Fibroblast of peridontal ligament (primary cell): ENCODE data around the gene MED12.
A peak's percentile ranks its signal among the peaks of the same experiment; 100 is the strongest.
"Not testable (repeated sequence)": the region's sequence is repeated elsewhere in the genome, so short reads cannot be mapped to it uniquely, and the experiment has no call there.

ENCODE experiments used
- DNase-seq: peaks from one replicate; pipeline ENCODE4 v3.0.0-alpha.2; 2010; ENCODE audit errors: extremely low read depth

The MED12 gene

GRCh38 chrX:71162981-71163380, 44.6 kb downstream of the MED12 start:
- no peak for DNase-seq

- DNase-seq, result no peak
Measured at GRCh38 chrX:71164071-71164470, 45.7 kb downstream of the MED12 start.

- no peak for DNase-seq
Measured at GRCh38 chrX:71166461-71166860, 48.1 kb downstream of the MED12 start.

- DNase-seq, result no peak
Measured at GRCh38 chrX:71167031-71167781, 48.8 kb downstream of the MED12 start.

DNA sequence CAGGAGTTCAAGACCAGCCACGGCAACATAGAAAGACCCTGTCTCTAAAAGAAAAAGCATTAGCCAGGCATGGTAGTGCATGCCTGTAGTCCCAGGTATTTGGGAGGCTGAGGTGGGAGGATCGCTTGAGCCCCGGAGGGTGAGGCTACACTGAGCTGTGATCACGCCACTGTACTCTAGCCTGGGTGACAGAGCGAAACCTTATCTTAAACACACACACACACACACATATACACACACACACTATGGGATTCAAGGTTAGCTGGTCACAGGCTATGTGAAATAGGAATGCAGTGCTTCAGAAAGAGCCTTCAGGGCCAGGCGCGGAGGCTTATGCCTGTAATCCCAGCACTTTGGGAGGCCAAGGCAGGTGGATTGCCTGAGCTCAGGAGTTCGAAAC, 49.7 kb downstream of the MED12 start:
- no peak for DNase-seq

DNA sequence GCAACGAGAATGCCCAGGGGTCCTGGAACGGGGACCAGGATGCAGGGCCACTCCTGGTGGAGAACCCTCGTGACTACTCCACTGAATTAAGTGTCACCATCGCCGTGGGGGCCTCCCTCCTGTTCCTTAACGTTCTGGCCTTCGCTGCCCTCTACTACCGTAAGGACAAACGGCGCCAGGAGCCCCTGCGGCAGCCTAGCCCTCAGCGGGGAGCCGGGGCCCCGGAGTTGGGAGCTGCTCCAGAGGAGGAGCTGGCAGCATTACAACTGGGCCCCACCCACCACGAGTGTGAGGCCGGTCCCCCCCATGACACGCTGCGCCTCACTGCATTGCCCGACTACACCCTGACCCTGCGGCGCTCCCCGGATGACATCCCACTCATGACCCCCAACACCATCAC, 51.2 kb downstream of the MED12 start:
- no peak for DNase-seq

DNA sequence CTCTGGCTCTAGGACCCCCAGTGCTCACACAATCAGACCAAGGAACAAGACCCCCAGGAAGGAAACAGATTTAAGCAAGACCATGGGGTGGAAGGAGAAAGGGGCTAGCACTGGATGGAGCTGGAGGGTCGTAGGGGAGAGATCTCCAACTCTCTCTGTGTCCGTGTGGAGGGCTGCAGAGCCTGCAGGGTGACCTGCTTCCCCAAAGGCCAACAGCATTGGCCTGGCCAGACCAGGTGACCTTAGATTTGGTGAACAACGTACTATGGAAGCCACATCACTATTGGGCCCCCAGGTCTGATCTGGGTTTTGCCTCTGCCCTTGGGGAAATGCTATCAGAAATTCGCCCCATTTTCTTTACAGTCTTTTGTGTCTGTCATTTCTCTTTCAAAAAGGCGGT, 52.3 kb downstream of the MED12 start:
- no peak for DNase-seq

GRCh38 chrX:71171110-71171801, 52.9 kb downstream of the MED12 start:
- no peak for DNase-seq

- DNase-seq, result no peak
Measured at GRCh38 chrX:71173440-71173839, 55.0 kb downstream of the MED12 start.

- DNase-seq, result no peak
Measured at GRCh38 chrX:71174795-71175194, 56.4 kb downstream of the MED12 start.

DNA sequence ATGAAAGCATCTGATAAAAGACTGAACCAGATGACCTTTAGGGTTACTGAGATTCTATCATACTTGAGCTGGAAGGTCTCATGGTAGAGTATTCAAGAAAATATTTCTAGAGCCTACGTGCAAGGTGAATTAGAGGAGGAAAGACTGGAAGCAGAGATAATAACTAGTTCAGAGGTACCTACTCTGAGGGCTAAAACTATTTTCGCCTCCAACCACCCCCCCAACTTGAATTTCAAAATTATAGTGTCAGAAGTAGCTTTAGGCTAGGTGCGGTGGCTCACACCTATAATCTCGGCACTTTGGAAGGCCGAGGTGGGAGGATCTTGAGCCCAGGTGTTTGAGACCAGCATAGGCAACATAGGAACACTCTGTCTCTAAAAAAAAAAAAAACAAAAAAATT, 57.1 kb downstream of the MED12 start:
- DNase-seq, result no peak

DNA sequence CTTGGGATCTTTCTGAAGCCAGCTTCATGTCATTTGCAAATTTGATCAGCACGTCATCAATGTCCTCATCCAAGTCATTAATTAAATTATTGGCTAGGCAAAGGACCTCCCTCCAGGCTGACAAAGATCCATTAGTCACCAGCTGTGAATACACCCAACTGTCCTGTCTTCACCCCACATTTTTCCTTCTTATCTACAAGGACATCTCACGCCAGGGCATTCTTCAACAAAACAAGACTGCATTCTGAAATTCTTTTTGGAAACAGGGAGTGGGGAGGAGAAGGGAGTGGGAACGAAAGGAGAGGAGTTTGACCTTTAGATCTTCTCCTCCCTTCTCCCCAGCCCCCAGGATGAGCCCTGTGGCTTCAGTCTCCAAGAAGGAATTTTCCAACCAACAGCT, 58.9 kb downstream of the MED12 start:
- DNase-seq, result no peak

- peak; percentile 81 for DNase-seq
Measured at GRCh38 chrX:71178908-71179307, 60.5 kb downstream of the MED12 start.

DNA sequence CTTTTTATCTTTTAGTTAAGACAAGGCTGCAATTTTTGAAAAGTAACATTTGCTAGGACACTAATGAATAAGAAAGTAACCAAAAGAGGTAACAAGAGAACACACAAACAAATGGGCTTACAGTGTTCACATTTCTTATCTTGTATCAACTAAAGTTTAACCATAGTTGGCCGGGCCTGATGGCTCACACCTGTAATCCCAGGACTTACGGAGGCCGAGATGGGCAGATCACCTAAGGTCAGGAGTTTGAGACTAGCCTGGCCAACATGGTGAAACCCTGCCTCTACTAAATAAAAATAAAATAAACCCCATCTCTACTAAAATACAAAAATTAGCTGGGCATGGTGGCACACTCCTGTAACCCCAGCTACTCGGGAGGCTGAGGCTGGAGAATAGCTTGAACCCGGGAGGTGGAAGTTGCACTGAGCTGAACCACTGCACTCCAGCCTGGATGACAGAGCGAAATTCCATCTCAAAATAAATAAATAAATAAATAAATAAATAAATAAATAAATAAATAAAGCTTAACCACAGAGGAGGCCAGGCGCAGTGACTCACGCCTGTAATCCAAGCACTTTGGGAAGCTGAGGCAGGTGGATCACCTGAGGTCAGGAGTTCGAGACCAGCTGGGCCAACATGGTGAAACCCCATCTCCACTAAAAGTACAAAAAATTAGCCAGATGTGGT, 62.3 kb downstream of the MED12 start:
- not testable (repeated sequence) for DNase-seq

GRCh38 chrX:71181558-71181909, 63.1 kb downstream of the MED12 start:
- DNase-seq, result no peak

GRCh38 chrX:71181910-71182799, 63.8 kb downstream of the MED12 start:
- DNase-seq, result peak; percentile 97

DNA sequence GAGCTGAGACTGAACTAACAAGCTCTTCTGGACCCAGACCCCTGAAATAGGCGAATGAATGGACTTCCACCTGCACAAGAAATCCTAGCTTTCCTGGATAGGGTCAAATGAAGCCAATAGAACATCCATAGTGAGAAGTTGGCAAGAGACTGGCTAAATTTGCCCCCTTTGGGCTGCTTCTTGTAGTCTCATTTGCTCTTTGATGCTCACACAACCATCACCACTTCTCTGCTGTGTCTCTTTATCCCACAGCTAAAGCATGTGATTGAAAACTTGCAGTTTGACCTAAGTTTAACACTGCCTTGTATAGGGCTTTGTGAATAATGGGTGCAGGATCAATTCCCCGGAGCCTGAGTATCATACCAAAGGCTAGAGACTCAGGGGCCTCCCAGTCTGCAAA, 64.5 kb downstream of the MED12 start:
- no peak for DNase-seq

GRCh38 chrX:71183341-71183740, 64.9 kb downstream of the MED12 start:
- no peak for DNase-seq

- no peak for DNase-seq
Measured at GRCh38 chrX:71184092-71184491, 65.7 kb downstream of the MED12 start.

- DNase-seq, result no peak
Measured at GRCh38 chrX:71184803-71185495, 66.6 kb downstream of the MED12 start.

DNA sequence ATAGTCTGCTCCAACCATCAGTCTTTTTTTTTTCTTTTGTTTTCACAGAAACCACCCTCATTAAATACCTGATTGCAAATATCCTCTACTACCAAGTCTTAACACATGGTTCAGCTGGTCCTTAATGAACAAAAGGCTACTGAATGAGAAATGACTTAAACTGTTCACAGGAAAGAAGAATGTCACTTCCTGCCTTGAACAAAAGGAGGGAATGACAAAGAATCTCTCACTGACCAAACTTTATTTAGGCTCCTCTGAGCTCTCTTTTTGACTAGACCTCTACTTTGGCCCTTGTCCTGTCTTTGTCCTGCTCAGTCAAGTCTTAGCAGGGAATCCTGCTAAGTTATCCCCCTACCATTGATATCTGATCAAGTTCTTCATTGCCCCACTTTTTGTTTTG, 72.9 kb downstream of the MED12 start:
- no peak for DNase-seq
